CD4-positive, alpha-beta T cell treated with Interleukin-15 for 4 hours (primary cell): Measurements from ENCODE around the gene MCF2L.

Experiments used
- DNase-seq: peaks from one replicate; pipeline ENCODE4 v3.0.0-alpha.2; 2020; ENCODE audit warnings: low spot score

Gene MCF2L

GRCh38 chr13:112951674-112952371, 17.2 kb upstream of the MCF2L start:
- DNase-seq = no peak

GRCh38 chr13:112952759-112953551, 16.1 kb upstream of the MCF2L start:
- DNase-seq = no peak

DNA sequence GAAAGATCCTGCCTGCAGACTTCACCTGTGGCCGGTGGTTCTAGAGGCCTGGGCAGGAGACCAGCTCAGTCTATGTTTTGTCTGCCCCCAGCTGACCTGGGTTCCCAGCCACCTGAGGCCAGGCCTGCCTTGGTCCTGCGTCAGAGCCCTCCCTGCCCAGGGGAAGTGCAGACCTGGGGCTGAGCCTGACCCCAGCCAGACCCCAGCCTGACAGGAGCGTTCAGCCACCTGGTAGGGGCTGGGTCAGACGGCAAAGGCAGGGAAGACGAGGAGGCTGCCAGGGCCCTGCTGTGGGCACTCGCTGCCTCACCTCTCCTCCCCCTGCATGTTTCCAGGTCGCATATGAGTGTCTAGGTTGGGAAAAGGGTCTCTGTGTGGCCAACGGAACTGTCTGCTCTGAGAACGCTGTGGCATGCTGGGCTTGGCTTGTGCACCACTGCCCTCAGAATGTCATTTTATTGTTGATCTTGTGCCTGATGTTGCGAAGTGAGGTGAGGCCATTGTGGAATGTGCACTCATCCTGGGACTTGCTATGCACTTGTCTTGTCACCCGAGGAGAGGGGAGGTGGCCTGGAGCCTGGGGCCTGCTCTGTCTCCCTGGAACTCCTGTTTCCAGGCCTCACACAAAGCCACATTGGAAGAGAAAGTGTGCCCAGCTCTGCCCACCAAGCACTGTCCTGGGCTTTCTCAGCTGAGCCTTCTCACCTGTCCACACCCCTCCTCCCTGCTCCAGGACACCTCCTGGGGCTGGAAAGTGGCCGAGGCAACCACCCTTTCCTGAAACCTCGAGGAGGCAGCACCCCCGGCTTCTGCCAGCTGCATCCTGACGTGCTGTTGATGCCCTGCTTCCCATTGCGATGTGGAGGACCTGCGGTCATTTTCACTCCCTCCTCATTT, 15.2 kb upstream of the MCF2L start:
- no peak for DNase-seq

GRCh38 chr13:112954488-112955270, 14.3 kb upstream of the MCF2L start:
- DNase-seq = no peak

DNA sequence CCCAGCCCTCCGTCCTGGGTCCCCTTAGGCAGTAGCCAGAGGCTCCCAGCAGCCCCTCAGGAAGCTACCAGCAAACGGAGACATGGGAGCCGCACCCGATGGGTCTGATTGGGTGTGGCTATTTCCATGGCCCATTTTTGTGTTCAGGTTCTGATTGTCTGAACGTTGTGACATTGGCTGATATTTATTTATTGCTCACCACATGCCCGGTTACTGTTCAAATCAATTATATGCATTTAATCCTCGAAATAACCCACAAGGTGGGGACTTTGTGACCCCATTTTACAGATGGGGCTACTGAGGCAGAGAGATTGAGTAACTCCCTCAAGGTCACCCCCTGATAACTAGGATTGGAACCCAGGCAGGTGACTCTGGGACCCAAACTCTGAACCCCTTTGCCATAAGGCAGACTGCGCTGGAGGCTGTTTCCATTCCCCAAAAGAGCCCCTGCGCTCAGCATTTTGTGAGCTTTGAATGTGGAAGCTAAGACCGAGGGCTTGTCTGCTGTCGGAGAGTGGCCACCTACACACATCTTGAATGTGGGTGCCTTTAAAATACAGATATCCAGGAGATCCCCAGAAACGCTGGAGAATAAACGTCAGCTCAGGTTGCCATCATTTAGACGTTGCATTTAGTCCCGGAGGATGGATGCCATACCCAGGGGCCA, 13.6 kb upstream of the MCF2L start:
- DNase-seq = no peak

- DNase-seq = no peak
Observed at GRCh38 chr13:112955956-112956355, 13.1 kb upstream of the MCF2L start.

DNA sequence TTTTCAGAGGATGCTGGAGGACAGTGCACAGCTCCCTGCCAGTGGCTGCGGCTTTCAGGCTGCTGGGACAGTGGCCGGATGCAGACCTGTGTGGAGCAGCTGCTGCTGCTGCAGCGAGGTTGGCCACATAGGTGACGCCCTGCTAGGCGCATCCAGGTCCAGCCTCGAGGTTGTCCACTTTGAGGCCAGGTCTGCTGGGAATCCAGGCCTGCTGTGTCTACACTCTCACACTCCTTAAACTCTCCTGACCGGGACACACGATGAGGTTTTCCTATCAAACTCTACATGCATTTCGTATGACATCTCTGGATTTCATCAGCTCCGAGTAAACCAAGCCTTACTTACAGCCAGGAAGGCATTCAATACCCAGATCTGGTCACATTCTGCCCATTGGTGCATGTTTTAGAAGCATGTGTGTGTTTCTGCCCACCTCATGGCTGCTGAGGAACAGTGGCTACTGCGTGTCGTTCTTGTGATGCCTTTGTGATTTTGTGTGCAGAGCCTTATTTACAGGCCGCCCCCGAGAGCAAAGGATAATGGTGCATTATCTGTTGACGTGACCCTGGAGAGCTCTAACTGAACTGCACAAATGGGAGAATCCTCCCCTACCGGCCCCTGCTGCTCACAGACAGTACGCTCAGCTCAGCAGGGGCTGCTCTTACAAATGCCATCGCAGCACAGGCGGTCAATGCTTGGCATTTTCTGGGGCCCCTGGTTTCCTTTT, 12.3 kb upstream of the MCF2L start:
- DNase-seq = no peak

GRCh38 chr13:112957295-112957677, 11.7 kb upstream of the MCF2L start:
- no peak for DNase-seq

DNA sequence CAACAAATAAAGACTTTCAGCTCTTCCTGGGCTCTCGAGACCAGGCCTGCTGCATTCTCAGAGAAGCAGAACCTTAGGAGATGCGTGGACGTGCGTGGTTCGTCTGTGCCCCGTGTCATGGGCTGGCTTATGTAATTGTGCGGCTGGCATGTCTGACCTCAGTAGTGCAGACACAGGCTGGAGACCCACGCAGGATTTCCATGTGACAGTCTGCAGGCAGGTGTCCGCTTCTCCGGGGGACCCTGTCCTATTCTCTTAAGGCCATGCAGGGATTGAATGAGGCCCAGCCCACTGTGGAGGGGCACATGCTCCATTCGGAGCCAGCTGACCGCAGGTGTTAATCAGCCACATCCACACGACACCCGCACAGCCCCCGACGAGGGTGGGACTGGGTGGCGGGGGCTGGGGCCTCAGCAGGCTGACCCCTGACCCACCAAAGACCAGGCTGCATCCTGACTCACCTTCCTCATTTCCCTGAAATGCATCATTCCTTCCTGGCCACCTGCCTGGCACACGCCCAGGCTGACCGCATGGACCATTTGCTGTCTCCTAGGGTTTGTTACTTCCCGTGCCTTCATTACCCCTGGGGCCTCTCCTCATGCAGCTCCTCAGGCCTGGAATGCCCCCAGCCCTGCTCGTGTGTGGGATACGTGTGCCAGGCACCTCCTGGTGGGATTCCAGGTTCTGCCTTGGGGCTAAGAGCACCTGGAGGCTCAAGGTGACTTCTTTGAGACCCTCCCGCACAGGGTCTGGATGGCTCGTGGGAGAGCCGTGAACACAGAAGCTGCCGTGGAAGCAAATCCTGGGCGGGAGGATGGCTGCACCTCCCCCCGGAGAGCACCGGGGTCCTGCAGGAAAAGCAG, 10.7 kb upstream of the MCF2L start:
- no peak for DNase-seq

GRCh38 chr13:112959206-112959605, 9.8 kb upstream of the MCF2L start:
- no peak for DNase-seq

DNA sequence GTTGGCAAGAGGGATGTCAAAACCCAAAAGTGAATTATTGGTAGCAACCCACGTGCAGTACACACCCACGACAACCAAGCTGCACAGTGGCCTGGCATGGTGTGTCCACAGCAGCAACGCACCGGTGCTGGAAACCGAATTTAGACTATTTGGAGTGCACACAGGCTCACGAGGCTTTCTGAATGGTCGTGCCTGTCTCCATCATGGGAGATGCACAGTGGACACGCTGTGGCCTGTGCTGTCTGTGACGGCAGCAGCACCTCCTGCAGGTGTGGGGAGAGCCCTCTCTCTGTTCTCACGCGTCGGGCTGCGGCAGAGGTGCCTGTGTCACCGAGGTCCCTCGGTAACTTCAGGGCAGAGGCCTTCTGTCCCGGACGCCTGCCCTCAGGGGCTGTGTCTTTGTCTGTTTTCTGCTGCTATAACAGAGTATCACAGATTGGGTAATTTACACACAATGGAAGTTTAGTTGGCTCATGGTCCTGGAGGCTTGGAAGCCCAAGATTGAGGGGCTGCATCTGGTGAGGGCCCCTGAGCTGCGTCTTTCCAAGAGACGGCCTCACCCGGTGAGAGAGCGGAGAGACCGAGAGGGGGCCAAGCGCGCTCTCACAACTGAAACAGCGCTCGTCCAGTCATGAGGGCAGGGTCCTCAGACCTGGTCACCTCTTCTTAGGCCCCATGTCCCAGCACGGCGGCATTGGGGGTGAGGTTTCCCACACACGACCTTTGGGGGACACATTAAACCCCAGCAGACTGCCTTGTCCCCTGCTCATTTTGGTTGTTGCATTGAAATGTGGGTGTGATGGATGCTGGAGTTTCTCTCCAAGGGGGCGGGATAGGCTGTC, 9.1 kb upstream of the MCF2L start:
- no peak for DNase-seq

DNA sequence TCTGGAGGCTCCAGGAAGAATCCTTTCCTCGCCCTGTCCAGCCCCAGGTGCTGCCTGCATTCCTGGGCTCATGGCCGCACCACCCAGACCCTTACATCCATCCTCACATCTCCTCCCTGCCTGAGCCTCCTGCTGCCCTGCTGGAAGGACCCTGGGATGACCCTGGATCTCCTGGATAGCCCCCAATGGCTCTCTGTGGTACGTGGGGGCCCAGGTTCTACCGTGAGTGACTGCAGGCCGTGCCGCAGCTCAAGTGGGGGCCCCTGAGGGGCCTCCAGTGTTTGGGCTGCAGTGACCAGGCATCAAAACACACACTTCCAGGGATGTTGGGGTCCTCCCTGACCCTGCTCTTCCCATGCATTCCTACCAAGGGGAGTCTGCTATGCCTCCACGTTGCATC, 8.3 kb upstream of the MCF2L start:
- DNase-seq = no peak

GRCh38 chr13:112961457-112962369, 7.3 kb upstream of the MCF2L start:
- DNase-seq = no peak

- DNase-seq = no peak
Observed at GRCh38 chr13:112962396-112962795, 6.6 kb upstream of the MCF2L start.

DNA sequence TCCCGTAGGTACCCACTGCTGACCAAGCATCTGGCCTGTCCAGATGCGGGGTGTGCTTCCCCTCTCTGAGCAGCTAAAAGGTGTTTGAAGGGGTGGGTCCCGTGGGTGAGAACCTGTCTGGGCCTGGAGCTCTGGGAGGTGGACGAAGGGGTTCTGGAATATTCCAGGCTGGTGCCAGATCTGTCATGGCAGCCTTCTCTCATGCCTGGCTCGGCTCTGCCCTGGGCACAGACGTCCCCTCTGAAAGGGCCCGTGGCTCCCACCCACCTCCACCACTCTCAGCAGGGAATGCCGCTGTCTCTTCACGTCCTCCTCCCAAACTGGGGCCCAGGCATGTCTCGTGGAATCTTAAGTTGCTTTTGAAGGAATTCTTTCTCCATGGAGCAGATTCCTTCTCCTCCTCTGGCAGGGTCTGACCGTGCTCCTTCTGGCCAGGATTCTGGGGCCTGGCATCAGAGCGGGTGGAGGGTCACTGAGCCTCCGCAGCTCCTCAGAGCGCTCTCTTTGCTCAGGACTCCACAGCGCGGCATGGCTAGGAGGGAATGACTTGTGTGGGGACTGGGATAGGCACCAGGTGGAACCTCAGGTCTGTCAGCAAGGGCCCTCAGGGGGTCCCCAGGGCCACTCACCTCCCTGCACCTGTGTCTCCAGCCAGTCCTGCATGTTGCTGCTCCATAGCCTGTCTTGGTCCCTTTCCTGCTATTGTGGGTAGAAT, 5.9 kb upstream of the MCF2L start:
- DNase-seq = no peak

DNA sequence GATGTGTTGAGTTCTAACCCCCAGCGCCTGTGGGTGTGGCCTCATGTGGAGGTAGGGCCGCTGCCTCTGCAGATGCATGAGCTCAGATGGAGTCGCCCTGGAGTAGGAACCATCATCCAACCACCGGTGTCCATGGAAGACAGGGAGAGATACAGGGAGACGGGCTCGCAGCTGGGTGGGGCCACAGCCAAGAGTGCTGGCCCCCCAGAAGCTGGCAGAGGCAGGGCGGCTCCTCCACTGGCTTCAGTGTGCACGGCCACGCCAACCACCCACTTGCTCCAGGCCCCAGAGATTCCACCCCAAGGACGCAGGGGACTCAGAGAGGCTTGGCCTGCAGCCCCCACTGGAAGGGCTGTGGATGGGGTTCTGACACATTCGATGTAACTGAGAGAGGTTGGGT, 5.4 kb upstream of the MCF2L start:
- no peak for DNase-seq

DNA sequence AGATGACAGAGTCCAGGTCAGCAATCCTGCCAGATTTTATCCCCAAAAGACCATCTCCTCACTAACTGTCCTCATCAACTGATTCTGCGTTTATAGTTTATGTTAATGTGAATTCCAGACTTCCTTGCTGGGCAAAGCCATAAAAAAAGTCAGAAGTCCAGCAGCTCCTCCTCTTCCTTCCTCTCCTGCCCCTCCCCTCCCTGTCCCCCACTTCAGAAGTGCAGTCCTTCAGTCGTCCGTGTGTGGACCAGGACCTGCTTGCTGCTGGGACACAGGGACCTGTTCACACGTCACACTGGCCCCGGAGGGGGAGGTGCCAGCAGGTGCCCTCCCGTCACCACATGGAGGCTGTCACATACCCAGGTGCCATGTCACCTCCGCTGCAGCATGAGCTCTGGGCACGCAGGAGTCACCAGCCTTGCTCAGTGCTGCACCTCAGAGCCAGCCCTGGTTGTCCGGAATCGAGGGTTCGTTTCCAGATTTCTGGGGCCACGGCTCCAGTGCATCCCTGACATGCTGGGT, 4.0 kb upstream of the MCF2L start:
- DNase-seq = no peak
